Activated CD8-positive, alpha-beta memory T cell treated with anti-CD3 and anti-CD28 coated beads, Interleukin-2, amount 50 U/mL, for 4 hours (primary cell): Measurements from ENCODE around the gene PRXL2A.
"Not testable (repeated sequence)": the region's sequence is repeated elsewhere in the genome, so short reads cannot be mapped to it uniquely, and the experiment has no call there.

ENCODE experiments used
- DNase-seq: peaks from one replicate; pipeline ENCODE4 v3.0.0-alpha.2; 2020

PRXL2A gene

DNA sequence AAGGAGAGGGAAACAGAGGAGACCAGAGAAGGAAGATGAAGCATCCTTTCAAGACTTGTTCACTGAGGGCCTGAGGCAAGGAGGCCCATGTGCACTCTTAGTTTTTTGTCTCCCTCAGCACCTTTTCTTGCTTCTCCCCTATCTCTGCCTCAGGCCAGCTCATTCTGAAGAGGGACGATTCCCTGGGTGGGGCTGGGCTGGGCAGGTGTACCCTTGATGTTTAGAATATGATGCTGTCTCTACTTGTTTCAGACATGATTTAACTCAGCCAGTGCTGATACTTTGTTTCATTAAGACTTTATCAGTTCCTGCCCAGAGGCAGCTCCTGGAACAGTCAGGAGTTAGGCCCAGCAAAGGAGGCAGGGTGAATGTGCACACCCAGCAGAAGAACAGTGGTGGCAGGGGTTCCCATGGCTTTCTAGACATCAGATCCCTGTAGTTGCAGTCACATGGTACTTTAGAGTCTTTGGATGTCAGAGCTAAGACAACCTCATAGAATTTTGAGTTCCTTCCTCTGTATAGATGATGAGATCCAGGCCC, 3.4 kb downstream of the PRXL2A start:
- no peak for DNase-seq

DNA sequence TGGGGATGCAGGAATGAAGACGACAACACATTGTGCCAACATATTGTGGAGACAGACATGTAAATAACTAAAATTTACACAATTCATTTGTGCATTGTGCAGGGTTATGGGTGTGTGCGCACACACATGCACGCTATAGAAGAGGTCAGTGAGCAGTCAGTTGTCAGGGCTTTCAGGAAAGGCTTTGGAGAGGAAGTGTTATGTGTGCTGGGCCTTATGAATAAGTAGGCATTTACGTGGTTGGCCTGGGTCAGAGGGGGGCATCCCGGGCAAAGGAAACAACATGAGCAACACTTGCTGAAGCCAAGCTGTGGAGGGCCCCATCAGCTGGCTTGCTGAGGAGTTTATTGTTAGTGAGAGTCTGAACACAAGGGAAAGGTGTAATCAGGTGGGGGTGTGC, 4.1 kb downstream of the PRXL2A start:
- no peak for DNase-seq

DNA sequence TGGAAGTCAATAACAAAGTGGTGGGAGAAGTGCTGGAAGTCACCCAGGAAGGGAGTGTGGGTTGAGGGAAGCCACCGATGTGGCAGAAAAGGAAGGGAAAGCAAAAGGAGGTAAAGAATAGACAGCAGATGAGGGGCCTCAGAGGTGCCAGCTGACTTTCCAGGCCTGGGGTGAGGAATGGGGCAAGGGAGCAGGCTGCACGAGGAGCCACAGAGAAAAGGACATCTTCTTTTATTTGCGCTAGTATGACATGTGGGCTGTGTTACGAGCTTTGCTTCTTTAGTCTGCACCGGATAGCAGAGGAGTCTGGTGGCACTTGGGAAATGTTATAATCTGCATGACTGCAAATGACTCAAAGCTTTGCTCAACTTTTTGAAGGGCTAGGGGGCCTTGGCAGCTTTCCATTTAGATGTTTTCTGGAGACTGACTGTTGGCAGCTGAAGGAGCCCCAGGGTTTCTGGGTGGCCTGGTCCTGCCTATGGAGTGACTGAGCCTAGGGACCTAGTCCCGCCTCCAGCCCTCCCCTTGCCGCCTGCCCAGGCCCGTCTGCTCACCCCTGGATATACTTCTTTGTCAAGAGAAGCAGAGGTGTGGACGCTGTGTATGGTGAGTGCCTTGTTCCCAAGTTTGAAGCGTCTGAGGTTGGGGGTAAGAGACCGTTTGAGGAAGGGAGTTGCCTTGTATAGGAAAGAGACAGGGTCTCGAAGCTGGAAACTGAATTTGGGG, 5.1 kb downstream of the PRXL2A start:
- no peak for DNase-seq

DNA sequence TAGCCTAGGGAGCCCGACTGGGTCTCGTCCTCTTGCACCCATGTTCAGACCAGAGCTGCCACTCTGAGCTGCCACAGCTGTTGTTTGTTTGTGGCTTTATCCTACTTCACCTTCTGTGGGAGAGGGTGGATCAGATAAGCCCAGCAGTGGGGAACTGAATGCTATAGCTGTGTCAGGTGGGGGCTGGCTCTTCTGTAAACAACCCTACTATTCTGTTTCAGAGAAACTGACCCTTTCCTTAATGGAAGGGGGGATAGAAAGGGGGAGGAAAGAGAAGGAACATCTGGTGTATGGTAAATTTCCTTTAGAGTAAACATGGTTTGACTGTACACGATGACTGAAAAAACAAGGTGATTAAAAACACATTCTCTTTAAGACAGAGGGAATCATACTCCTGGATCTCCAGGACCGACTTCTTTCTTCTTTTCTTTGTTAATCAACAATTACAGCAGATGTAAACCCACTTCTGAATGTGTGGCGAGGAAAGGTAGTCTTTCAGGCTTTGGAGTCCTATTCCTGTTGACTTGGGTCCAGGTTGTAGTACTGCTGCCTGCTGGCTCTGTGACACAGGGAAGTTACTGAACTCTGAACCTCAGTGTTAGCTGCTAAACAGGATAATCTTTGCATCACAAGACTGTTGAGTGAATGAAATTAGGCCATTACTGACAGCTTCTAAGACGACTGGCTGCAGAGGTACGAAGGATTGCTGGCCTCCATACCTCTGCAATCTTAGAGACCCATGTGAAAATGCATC, 6.0 kb downstream of the PRXL2A start:
- DNase-seq: no peak

DNA sequence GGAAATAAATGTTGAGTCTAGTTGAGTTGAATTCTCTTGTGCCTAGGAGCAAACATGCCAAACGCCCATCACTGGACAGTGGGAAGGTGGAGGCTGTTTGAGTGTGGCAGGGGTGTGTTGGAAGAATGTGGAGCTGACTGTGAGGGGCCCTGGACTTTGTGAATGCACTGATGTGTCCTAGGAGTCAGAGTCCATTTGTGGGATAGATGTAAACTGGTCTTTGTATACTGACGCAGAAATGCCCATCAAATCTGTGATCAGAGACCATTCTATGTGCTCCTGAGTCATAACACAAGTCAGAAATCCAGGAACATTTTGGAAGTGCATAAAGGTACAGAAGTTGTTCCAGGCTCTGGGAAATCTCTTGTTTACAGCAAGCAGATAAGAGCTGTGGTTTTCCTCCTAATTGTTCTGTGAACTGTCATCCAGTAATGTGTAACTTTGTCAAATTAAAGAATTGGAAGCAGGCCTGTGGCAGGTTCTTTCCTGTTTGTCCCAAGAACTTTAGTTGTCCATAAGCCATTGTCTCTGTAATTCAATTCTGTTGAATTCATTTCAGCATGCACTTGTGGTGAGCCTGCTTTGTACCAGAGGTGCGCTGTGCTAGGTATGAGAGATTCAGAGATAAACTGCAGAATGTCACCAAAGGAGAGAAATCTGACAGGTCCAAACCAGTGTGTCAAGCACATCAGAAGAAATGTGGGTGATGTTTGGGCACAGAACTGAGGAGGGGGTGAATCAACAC, 7.6 kb downstream of the PRXL2A start:
- no peak for DNase-seq

DNA sequence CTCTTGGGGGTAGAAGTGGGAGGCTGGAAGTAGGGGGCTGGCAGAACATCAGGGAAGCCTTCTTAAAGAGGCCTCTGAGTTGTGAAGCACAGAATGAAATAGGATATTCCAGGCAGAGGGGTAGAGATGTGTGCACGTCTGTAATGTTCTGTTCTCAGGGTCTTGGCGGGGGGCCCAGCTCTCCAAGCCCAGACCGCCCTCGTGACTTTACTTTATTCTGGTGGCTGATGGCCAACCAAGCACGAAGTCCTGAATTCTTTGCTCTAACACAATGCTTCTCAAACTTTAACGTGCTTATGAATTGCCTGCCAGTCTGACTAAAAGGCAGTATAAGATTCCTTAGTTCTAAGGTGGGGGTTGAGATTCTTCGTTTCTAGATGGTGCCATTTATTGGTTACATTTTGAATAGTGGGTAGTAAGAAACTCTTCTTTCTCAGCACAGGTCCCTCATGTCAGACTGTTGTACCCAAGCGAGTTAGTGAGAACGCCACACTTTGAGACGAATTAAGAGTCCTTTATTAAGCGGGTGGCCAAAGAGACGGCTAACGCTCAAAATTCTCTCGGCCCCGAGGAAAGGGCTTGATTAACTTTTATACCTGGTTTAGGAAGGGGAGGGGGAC, 8.2 kb downstream of the PRXL2A start:
- DNase-seq: no peak

DNA sequence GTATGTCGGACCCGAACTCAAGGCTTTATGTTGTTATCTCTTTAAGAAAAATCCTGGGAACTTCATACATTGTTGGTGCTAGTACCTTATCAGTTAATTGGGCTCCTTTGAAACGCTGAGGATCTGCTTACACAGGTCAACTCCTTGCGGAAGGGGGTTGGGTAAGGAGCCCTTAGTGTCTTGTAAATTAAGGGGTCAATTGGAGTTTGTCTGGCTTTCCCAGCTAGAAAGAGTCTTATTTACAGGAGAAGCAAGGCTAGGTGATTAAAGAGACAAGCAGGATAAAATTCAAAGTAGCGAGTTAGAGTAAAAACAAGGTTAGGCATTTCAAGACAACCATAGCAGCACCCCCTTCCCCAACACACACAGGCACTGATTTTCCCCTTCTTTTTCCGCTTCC, 8.9 kb downstream of the PRXL2A start:
- not testable (repeated sequence) for DNase-seq

DNA sequence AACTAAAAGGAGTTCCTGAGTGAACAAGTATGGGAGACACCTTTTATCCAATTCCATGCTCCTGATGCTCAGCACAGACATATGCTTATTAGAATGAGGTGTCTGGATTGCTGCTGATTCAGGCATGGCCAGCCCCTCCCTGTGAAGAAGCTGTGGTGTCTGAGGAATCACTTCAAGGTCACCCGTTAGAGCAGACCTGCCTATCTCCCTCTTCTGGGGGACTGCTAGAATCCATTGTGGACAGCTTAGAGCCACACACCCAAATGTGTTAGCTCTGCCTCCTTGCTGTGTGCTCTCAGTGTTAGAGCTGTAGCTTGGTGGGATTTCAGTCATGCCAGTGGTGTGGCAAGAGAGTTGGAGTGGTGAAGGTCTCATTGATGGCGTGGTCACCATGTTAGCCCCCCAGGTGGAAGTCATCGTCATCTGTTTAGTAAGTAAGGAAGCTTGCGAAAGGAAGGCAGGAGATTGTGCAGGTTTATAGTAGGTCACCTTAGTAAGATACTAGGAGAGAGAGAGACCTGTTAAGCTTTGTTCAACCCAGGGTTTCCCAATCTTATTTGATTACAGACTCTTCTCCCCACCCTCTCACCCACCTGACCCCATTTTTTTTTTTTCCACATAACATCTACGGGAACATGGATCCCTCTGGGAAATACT, 12.8 kb downstream of the PRXL2A start:
- DNase-seq: no peak

DNA sequence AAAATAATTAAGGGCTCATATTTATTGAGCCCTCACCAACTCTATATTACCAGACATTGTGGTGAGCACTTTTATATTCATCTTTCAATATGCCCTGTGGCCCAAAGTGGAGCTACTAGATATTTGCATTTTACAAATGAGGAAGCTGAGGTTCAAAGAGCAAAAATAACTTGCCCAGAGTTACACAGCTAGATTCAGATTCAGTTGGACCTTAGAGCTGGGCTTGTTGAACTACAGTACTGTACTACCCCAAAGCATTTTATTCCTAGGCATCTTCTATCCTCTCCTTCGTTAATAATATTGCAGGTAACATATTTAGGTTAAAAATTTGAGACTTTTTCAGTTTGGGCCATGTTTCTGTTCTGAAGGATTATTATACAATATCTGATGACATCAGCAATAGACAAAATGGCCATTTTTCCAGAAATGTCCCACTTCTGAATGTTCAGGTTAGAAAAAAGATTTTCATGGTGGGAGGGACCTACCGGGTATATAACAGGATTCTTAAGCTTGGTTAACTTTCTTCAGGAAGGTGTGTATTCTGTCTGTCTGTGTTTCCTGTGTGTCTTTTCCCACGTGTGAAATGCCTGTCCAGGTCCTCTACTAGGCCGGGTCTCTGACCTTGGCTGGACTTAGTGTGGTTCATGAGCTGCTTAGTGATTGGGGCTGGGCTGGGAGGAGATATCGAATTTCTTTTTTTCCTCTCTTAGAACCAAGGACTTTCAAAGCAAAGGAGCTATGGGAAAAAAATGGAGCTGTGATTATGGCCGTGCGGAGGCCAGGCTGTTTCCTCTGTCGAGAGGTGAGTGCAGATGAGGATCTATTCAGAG, 13.6 kb downstream of the PRXL2A start:
- no peak for DNase-seq

DNA sequence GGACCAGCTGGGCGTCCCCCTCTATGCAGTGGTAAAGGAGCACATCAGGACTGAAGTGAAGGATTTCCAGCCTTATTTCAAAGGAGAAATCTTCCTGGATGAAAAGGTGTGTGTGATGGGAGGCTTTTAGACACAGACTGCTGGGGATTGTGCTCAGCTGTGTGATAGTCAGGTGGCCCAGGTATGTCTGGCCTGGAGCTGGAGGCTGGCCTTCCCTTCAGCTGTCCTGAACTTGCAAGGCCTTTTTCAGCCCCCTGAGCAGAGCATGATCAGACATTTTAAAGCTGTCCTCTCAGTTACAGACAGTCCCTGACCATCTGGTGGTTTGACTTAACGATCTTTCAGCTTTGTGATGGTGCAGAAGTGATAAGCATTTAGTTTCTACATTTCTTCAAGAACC, 17.6 kb downstream of the PRXL2A start:
- DNase-seq: no peak

DNA sequence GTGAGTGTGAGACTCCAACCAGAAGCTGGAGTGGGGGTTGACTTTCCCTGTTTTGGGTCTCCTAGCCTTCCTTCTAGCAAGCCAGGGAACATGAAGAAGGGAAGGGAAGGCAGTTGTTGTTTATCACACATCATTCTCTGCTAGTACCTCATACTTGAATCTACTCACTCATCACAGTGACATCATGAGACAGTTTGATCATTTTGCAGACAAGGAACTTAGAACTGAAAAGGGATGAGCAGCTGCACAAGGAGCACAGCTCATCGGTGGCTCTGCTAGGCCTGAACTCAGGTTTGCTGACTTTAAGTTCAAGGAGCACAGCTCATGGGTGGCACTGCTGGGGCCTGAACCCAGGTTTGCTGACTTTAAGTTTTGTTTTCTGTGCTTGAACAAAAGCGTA, 19.2 kb downstream of the PRXL2A start:
- no peak for DNase-seq

DNA sequence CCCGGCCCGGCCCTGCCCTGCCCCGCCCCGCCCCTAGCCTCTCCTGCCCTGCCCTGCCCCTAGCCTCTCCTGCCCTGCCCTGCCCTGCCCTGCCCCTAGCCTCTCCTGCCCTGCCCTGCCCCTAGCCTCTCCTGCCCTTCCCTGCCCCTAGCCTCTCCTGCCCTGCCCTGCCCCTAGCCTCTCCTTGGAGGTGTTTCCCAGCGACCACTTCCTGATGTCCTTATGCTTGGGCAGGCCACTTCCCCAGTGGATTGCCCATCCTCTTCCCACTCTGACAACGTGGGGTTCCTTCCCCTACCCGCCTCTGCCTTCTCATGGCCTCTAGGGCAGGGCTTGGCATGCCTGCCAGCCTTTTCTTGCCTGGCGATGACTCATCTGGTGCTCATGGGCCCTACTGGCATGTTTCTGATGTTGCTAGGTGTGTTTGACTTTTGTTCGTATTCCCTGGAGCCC, 21.2 kb downstream of the PRXL2A start:
- DNase-seq: no peak

DNA sequence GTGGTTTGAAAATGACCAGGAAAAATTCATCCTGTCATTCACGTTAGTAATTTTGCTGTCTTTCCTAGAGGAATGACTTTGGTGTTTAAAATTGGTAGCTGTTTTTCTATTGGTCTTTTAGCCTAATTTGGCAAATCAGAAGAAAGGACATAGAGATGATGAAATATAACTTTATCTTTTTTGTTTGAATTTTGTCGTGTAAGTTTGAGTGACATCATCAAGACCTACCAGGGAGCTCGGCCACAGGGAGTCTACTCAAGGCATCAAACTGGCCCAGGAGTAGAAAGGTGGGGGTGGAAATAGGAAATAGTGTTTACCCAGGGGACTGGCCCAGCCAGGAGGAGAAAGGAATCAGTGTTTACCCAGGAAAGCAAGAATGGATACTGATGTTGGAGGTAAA, 24.8 kb downstream of the PRXL2A start:
- no peak for DNase-seq

DNA sequence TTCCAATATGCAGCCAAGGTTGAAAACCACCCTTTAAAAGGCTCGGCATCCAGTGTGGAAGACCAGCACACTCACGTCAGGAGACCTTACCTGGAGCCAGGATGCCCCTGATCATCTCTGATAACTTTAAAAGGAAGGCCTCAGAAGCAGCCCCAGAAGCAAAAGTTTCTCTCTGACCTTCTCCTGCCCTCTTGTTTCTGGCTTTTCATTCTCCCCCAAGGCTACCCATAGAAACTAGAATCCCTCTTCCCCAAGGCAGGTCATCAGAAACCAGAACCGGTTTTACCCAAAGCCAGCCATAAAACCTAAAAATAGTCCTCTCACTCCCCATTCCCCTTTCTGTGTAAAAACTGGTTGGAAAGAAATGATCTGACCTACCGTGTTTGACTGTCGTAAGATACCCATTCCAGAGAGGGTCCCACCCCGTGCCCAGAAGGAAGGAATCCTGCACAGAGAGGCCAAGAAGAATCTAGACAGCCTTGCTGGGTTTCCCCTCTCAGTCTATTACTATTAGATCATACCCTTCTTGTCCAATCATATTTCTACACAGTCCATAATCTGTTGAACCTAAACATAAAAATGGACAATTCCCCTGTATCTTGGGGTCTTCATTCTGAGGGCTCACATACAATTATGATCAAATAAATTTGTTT, 28.2 kb downstream of the PRXL2A start:
- DNase-seq: no peak

DNA sequence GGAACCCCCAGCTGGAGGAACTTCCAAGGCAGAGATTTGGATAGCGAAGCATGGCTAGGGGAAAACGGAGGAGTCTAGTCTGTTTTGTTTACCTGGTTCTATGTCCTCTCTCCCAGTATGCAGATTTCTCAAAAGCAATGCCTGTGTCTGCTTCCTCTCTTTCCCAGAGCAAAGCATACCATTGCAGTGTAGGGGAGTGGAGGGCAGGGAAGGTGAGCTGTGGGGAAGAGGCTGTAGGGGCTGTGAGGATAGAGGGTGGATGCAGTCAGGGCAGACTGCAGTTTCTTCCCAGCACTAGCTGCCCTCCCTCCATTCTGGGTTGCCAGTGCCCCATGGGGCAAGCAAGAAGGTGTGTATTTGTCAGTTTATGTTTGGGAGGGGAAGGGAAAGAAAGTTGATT, 28.9 kb downstream of the PRXL2A start:
- DNase-seq: no peak

DNA sequence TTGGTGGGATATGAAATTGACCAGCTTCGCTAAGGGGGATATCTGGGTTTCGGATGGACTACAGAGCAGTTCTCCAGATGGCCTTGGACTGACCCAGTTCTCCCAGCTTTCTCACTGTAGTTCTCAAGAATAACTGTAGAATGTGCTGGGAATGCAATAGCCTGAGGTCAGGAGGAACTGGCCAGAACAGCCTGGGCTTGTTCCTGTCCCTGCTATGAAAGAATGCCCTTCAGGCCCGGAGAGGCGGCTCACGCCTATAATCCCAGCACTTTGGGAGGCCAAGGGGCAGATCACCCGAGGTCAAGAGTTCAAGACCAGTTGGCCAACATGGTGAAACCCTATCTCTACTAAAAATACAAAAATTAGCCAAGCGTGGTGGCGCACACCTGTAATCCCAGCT, 33.5 kb downstream of the PRXL2A start:
- no peak for DNase-seq

DNA sequence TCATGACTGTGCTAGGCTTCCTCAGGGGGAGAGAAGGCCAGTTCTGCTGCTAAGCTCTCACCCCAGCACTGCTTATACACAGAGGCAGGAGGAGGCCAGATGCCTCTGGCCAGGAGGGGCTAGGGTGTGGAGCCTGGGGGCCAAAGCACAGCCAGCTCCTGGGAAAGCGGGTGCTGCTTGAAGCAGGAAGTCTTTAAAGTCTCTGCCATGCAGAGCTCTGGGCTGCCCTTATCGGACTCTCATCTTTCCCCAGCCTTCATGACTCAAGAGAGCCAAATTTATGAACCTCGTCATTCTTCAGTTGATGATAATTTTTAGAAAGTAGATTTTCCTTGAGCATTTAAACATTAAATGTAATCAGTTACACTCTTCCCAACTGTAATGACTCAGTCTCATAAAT, 34.5 kb downstream of the PRXL2A start:
- no peak for DNase-seq

DNA sequence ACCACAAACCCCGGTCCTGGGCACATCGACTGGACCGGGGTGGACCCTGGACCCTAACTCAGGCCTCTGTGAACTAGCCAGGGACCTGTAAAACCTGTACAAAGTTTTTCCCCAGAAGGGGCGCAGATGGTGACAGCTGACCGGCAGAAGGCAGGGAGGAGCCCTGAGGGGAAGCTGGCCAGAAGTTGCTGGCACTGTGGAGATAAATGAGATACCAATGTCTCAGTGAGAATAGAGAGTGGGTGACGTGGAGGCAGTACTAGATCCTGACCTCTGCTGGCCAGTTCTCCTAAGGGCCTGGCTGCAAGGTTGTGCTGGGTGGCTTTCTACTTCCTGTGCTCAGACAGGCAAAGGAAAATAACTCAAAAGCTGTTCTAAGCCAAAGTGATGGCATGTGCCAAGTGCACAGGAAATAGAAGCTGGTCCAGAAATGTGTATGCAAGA, 35.2 kb downstream of the PRXL2A start:
- DNase-seq: no peak

DNA sequence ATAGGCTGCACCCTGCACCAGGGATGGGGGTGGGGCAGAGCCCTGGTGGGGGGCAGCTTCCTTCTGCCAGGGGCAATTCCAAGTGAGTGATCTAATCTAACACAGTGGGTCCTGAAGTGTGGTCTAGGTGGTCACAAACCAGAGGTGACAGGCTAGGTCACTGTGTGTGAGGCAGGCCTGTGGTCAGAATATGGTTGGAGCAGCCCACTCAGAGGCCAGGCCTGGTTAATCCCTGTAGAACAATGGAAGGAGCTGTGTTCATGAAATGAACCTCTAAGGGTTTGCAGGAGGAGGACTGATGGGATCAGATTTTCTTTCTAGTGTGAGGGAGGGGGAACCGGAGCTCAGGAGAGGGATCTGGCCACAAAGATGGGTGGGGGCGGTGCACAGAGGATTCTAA, 35.8 kb downstream of the PRXL2A start:
- no peak for DNase-seq

DNA sequence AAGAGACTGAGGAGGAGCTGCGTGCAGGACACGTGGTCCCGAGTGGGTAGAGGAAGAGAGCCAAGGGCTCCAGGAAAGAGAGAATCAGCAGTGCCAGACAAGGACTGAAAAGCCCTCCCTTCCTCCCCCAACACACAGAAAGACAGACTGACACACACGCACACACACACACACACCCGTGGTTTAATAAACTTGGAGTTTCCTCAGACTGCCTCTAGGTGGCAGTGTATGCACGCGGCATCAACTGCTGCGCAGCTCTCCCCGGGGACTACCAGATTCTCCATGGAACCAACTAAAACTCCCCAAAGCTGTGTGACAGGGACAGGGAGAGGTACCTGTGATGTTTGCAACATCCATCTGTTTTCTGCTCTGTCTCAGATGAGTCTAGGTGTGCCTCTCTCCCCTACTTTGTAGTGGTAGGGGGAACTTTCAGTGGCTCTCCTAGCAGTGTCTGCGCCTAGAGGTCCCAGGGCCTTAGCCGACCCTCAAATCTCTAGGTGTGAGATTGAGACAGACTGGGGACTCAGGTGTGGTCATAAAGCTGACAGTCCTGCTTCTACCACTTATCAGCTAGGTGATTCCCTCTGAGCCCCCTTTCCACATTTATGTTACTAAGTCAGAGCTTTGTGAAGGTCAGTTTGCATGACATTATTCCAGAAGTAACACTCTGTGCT, 36.4 kb downstream of the PRXL2A start:
- DNase-seq: no peak
